K562 (cell line): ENCODE measurements around the gene DLGAP1. TPM values are rescaled to one million over a fixed set of nuclear protein-coding genes. Genes with fewer than 3 reads are reported as not detected.
A peak's percentile ranks its signal among the peaks of the same experiment; 100 is the strongest.

ENCODE experiments used
- EHMT2 ChIP-seq: fragments of 450-650 bp; IDR thresholded peaks from 2 replicates; pipeline ENCODE4 v1.6.1; 2018; ENCODE audit warnings: antibody characterized with exemption
- JUNB ChIP-seq: fragments of 450-650 bp; formaldehyde crosslinking; conservative IDR thresholded peaks from 2 replicates; pipeline ENCODE4 v1.4.0; 2020; ENCODE audit warnings: mild to moderate bottlenecking
- MEIS2 ChIP-seq: fragments of 450-650 bp; IDR thresholded peaks from 2 replicates; pipeline ENCODE4 v1.6.1; 2014; ENCODE audit warnings: mild to moderate bottlenecking; ENCODE audit not compliant: partially characterized antibody
- MTA3 ChIP-seq: fragments of 450-650 bp; formaldehyde crosslinking; IDR thresholded peaks from 2 replicates; pipeline ENCODE4 v1.6.1; 2017; ENCODE audit warnings: mild to moderate bottlenecking, borderline replicate concordance
- MYC ChIP-seq, 2 experiments: fragments of 250-450 bp in 1 of 2; sonication (Bioruptor Pico) in 1 of 2; IDR thresholded peaks; 2 replicates each; pipeline versions ENCODE4 v1.5.1 to v1.6.1; 2012 to 2021; ENCODE audit warnings: low read depth in 2 of 2, borderline replicate concordance in 1 of 2, improper control_type of control experiment in 1 of 2, low read length in 1 of 2, mild to moderate bottlenecking in 1 of 2, moderate library complexity in 1 of 2
- NRF1 ChIP-seq, 2 experiments: fragments of 450-650 bp; IDR thresholded peaks in 1 of 2; conservative IDR thresholded peaks in 1 of 2; 2 replicates each; pipeline ENCODE4 v1.6.1; 2014; ENCODE audit warnings: mild to moderate bottlenecking in 2 of 2
- PML ChIP-seq: IDR thresholded peaks from 2 replicates; pipeline ENCODE4 v1.6.1; 2012; ENCODE audit warnings: low read length, inconsistent platforms
- SIX5 ChIP-seq, 2 experiments: IDR thresholded peaks; 2 replicates each; pipeline ENCODE4 v1.6.1; 2011; ENCODE audit warnings: low read length in 2 of 2, borderline replicate concordance in 1 of 2, low read depth in 1 of 2, mild to moderate bottlenecking in 1 of 2, moderate library complexity in 1 of 2; ENCODE audit not compliant: insufficient read depth in 1 of 2
- SMARCA5 ChIP-seq: fragments of 450-650 bp; IDR thresholded peaks from 2 replicates; pipeline ENCODE4 v1.6.1; 2016
- SNIP1 ChIP-seq: fragments of 450-650 bp; IDR thresholded peaks from 2 replicates; pipeline ENCODE4 v1.7.1; 2017; ENCODE audit warnings: low read depth, mild to moderate bottlenecking
- SRF ChIP-seq, 2 experiments: fragments of 250-450, 450-650 bp in 1 of 2; sonication (Bioruptor Pico) in 1 of 2; sonication (generic) in 1 of 2; formaldehyde crosslinking; IDR thresholded peaks; 2 replicates each; pipeline versions ENCODE4 v1.5.0 to v1.5.1; 2020 to 2022; ENCODE audit warnings: mild to moderate bottlenecking in 1 of 2, missing genetic modification reagents in 1 of 2
- TARDBP ChIP-seq: fragments of 450-650 bp; IDR thresholded peaks from 2 replicates; pipeline ENCODE4 v1.6.1; 2016
- ZNF140 ChIP-seq: fragments of 250-450 bp; sonication (Bioruptor Pico); IDR thresholded peaks from 2 replicates; pipeline ENCODE4 v1.8.0; 2021; ENCODE audit warnings: moderate library complexity, mild to moderate bottlenecking, inconsistent platforms
- ZNF253 ChIP-seq: fragments of 250-450 bp; sonication (Bioruptor Pico); conservative IDR thresholded peaks from 2 replicates; pipeline ENCODE4 v1.6.1; 2021; ENCODE audit warnings: mild to moderate bottlenecking
- ZNF77 ChIP-seq: fragments of 250-450 bp; sonication (Bioruptor Pico); IDR thresholded peaks from 2 replicates; pipeline ENCODE4 v1.5.0; 2020
- polyA plus RNA-seq, 8 experiments: library from polyadenylated mRNA; depleted of rRNA in 4 of 8; stranded (reverse) in 5 of 8; unstranded in 3 of 8; fragments of >200 nt; fragmentation: Nextera tagmentation in 2 of 8; fragmentation: Illumina TruSeq in 1 of 8; extraction: Ambion mirVana in 2 of 8; extraction: Trizol in 1 of 8; gene quantifications; 2 replicates each; pipeline versions ENCODE4 v1.2.1 to v1.2.3, GENCODE V29; 2011 to 2014; ENCODE audit warnings: inconsistent platforms in 1 of 8, missing spikeins in 1 of 8
- total RNA-seq, 7 experiments: library from RNA; depleted of rRNA in 6 of 7; stranded (reverse); fragments of >200 nt in 6 of 7; fragmentation: Illumina TruSeq in 2 of 7; extraction: Trizol in 2 of 7; gene quantifications; 2 replicates each; pipeline versions ENCODE4 v1.2.1 to v1.2.3, GENCODE V29; 2011 to 2021; ENCODE audit warnings: low replicate concordance in 1 of 7
- TF ChIP-seq, protein P1 (sequence below): fragments of 150-350 bp; IDR thresholded peaks from 2 replicates; pipeline ENCODE4 v1.6.1; 2014; ENCODE audit warnings: low read depth, mild to moderate bottlenecking, low read length, borderline replicate concordance
- TF ChIP-seq, protein P2 (sequence below): fragments of 250-450 bp; sonication (Bioruptor Pico); IDR thresholded peaks from 2 replicates; pipeline ENCODE4 v1.8.0; 2022; ENCODE audit warnings: inconsistent platforms
- TF ChIP-seq, protein P3 (sequence below), 3 experiments: IDR thresholded peaks in 2 of 3; conservative IDR thresholded peaks in 1 of 3; 2 replicates each; pipeline ENCODE4 v1.5.1; 2011 to 2012; ENCODE audit warnings: low read length in 3 of 3, mild to moderate bottlenecking in 3 of 3, control low read depth in 2 of 3, improper control_type of control experiment in 1 of 3, inconsistent platforms in 1 of 3, low read depth in 1 of 3, mixed read lengths in 1 of 3, moderate library complexity in 1 of 3; ENCODE audit not compliant: insufficient read depth in 2 of 3

The DLGAP1 gene
- total and polyA plus RNA-seq, 9 of the 15 experiments (the other 6 are each of a cell fraction or from before 2014, with no cell fraction given): 0.04 to 0.22 (median 0.08) TPM

- TF ChIP-seq, protein P1, sequence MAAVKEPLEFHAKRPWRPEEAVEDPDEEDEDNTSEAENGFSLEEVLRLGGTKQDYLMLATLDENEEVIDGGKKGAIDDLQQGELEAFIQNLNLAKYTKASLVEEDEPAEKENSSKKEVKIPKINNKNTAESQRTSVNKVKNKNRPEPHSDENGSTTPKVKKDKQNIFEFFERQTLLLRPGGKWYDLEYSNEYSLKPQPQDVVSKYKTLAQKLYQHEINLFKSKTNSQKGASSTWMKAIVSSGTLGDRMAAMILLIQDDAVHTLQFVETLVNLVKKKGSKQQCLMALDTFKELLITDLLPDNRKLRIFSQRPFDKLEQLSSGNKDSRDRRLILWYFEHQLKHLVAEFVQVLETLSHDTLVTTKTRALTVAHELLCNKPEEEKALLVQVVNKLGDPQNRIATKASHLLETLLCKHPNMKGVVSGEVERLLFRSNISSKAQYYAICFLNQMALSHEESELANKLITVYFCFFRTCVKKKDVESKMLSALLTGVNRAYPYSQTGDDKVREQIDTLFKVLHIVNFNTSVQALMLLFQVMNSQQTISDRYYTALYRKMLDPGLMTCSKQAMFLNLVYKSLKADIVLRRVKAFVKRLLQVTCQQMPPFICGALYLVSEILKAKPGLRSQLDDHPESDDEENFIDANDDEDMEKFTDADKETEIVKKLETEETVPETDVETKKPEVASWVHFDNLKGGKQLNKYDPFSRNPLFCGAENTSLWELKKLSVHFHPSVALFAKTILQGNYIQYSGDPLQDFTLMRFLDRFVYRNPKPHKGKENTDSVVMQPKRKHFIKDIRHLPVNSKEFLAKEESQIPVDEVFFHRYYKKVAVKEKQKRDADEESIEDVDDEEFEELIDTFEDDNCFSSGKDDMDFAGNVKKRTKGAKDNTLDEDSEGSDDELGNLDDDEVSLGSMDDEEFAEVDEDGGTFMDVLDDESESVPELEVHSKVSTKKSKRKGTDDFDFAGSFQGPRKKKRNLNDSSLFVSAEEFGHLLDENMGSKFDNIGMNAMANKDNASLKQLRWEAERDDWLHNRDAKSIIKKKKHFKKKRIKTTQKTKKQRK: no peak
- TF ChIP-seq MYC (IDR thresholded peaks at IDR 0.05; ENCODE audit: low read depth, low read length) (peak; percentile 25; the same call in 1 of the 2 replicates), MYC (CRISPR knock-in tag; IDR thresholded peaks at IDR 0.05; ENCODE audit: borderline replicate concordance, low read depth) (no peak), SIX5 (IDR thresholded peaks at IDR 0.05; ENCODE audit: borderline replicate concordance in 1 of 2, insufficient read depth in 1 of 2, low read depth in 1 of 2, low read length in 2 of 2) (no peak), SNIP1 (no peak), TARDBP (peak; percentile 65; the same call in 1 of the 2 replicates), SMARCA5 (no peak), EHMT2 (peak; percentile 42; the same call in 1 of the 2 replicates), NRF1 (conservative IDR thresholded peaks at IDR 0.05 in 1 of 2, IDR thresholded peaks at IDR 0.05 in 1 of 2) (peak; percentile 82 to 85), PML (no peak), MTA3 (no peak; the same call in 1 of the 2 replicates), SRF (CRISPR knock-in tag; IDR thresholded peaks at IDR 0.05) (peak in 1 of 2 experiments; percentile 71; a peak in 2 of 4 replicates), ZNF253 (CRISPR knock-in tag) (no peak), MEIS2 (no peak), ZNF140 (CRISPR knock-in tag) (no peak), ZNF77 (CRISPR knock-in tag) (no peak), JUNB (no peak)
- TF ChIP-seq, protein P2, sequence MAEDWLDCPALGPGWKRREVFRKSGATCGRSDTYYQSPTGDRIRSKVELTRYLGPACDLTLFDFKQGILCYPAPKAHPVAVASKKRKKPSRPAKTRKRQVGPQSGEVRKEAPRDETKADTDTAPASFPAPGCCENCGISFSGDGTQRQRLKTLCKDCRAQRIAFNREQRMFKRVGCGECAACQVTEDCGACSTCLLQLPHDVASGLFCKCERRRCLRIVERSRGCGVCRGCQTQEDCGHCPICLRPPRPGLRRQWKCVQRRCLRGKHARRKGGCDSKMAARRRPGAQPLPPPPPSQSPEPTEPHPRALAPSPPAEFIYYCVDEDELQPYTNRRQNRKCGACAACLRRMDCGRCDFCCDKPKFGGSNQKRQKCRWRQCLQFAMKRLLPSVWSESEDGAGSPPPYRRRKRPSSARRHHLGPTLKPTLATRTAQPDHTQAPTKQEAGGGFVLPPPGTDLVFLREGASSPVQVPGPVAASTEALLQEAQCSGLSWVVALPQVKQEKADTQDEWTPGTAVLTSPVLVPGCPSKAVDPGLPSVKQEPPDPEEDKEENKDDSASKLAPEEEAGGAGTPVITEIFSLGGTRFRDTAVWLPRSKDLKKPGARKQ (CRISPR knock-in tag): no peak
- TF ChIP-seq, protein P3, sequence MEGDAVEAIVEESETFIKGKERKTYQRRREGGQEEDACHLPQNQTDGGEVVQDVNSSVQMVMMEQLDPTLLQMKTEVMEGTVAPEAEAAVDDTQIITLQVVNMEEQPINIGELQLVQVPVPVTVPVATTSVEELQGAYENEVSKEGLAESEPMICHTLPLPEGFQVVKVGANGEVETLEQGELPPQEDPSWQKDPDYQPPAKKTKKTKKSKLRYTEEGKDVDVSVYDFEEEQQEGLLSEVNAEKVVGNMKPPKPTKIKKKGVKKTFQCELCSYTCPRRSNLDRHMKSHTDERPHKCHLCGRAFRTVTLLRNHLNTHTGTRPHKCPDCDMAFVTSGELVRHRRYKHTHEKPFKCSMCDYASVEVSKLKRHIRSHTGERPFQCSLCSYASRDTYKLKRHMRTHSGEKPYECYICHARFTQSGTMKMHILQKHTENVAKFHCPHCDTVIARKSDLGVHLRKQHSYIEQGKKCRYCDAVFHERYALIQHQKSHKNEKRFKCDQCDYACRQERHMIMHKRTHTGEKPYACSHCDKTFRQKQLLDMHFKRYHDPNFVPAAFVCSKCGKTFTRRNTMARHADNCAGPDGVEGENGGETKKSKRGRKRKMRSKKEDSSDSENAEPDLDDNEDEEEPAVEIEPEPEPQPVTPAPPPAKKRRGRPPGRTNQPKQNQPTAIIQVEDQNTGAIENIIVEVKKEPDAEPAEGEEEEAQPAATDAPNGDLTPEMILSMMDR (IDR thresholded peaks at IDR 0.05 in 2 of 3, conservative IDR thresholded peaks at IDR 0.05 in 1 of 3; ENCODE audit: insufficient read depth in 2 of 3, low read depth in 1 of 3, low read length in 3 of 3): peak; percentile 91 to 97 (median 92)
Observed at GRCh38 chr18:3771121-3771971, 683.8 kb downstream of the DLGAP1 start (continued).
